GM21381 (cell line): ENCODE data around the gene PLEKHA1.

Experiments
- ATAC-seq: cut with Tn5 transposase; IDR thresholded peaks from one replicate; pipeline ENCODE4 v1.9.1; 2021; ENCODE audit warnings: mild to moderate bottlenecking, moderate library complexity; ENCODE audit not compliant: unreplicated experiment

PLEKHA1 gene

DNA sequence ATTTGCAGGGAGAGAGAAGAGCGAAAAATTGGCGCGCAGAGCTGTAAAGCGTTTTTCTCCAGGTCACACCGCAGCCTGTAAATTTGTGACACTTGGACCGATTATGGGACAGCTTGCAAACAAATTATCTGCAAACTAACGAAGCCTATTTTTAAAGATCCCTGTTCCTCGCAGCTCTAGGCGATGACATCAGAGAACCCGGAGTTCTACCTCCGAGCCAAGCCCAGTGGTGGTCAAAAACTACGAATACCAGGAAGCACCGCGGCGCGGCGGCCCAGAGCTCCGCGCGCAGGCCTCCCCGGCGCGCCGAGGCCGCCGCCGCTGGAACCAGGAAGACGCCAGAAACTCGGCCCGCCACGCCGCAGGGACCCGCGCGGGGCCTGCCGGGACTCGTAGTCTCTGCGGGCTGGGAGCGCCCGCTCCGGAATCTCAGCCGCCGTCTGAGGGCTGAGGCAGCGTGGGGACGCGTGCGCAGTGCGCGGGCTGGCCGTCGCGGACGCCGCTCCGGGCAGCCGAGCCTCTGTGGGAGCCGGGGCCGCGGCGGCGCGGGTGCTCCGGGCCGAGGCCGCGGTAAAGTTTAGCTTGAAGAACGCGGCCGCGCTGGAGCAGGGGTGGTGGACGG, at the start of gene PLEKHA1:
PLEKHA1 (plus strand) TSS at position 472 of the 622 bp plus-strand sequence. CDS start 18,493 bp downstream, outside the sequence.
- ATAC-seq = peak; percentile 87

DNA sequence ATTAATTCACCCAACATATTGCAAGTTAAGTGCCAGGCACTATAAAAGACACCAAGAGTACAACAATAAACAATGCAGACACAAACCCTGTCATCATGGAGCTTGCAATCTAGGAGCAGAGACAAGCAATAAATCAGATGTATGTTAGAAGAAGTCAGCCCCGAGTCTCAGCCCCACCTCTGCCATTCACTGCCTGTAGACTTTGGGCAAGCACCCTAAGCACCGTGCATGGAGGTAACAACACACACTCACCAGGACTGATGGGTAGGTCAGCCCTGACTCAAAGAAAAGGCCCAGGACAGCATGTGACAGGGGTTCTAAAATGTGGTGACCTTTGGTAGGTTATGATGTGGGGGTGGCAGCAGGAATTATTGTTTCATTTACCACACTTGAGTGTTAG, 49.3 kb upstream of the PLEKHA1 start:
- ATAC-seq = no peak

DNA sequence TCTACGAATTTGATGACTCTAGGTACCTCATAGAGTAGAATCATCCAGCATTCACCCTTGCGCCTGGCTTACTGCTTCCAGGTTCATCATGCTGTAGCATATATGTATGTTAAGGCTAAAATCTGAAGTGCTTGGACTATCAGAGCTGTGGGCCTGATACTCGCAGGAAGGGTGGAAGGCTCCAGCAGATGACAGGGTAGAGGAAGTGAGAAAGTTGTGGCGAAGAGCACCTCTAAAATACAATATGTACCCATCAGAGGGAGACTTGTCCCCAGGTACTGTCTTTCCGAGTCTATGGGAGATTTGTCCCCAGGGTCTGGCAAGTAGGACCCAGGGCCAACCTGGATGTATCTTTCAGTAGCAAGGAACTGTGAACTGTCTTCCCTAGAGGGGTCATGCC, 48.1 kb upstream of the PLEKHA1 start:
- no peak for ATAC-seq

DNA sequence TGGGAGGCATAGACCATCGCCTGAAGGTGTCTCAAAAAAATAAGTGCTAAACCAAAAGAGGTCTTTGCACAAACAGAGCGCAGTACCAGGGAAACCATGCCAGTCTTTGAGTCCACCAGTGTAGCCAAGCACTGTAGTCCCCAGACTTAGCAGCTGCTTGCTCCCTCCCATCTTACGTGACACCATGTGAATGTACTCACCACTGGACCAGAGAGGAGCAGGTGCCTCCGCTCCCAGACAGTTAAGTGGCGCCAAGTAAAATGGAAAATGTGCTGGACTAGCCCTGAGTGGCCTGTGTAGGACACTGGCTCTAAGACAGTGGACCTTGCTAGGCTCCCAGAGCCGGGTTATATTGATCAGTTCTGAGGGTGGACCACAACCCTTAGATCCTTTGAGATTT, 47.7 kb upstream of the PLEKHA1 start:
- ATAC-seq = no peak

GRCh38 chr10:122327237-122328206, 47.0 kb upstream of the PLEKHA1 start:
- ATAC-seq = no peak

DNA sequence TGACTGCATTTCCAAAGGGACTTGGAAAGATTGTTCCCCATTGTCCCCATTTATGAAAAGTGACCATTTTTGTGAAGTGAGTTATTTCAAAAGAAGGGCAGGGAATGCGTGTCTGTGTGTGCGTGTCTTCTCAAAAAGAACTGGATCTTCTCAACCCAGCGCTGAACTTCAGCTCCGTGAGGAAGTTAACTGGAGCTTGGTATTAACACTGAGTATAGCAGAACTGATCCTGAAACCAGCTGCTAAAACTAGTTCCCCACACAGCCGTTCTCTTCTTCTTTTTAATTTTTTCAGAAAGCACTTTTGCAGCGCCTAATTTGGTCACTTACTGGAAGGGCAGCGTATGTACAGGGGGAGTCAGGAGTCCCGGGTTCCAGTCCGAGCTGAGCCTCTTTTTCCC, 45.8 kb upstream of the PLEKHA1 start:
- ATAC-seq = no peak

GRCh38 chr10:122329416-122329815, 45.1 kb upstream of the PLEKHA1 start:
- no peak for ATAC-seq

DNA sequence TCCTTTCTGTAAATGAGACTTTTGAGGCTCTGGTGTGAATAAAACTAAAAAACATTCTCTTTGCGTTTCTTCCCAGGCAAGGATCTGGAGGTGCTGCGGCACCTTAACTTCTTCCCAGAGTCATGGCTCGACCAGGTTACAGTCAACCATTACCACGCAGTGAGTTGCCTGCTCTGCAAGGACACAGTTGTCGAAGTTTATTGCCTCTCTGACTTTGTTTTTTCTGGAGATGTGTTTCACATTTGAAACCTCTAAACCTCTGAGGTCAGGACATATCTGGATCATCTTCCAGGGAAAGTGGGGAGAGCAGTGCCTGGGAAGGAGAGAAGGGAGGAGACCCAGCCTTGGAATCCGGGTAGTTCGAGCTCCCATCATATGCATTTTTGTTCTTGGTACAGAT, 43.4 kb upstream of the PLEKHA1 start:
- no peak for ATAC-seq

GRCh38 chr10:122331615-122332446, 42.7 kb upstream of the PLEKHA1 start:
- no peak for ATAC-seq

GRCh38 chr10:122333037-122333436, 41.5 kb upstream of the PLEKHA1 start:
- ATAC-seq = no peak

- ATAC-seq = no peak
These were observed 38.2 kb upstream of the PLEKHA1 start for GRCh38 chr10:122336332-122336731.

DNA sequence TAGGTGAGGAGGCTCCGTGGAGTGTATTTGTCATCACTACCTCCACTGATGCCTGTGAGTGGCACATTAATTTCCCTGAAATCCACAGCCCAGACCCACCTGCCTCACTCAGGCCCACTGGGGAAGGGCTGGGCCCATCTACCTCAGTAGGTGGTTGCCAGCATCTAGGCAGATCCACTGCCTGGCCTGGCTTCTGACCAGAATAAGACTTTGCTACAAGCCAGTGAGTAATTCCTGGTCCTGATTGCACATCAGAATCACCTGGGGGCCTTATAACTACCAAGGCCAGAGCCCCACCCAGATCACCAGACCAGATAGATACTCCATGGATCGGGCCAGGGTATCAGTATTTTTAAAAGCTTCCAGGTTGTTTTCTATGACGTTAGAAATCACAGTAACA, 37.5 kb upstream of the PLEKHA1 start:
- ATAC-seq = no peak

- no peak for ATAC-seq
These were observed 35.7 kb upstream of the PLEKHA1 start for GRCh38 chr10:122338609-122339441.

GRCh38 chr10:122341141-122341810, 33.2 kb upstream of the PLEKHA1 start:
- ATAC-seq = no peak

GRCh38 chr10:122342293-122343134, 32.0 kb upstream of the PLEKHA1 start:
- ATAC-seq = no peak

DNA sequence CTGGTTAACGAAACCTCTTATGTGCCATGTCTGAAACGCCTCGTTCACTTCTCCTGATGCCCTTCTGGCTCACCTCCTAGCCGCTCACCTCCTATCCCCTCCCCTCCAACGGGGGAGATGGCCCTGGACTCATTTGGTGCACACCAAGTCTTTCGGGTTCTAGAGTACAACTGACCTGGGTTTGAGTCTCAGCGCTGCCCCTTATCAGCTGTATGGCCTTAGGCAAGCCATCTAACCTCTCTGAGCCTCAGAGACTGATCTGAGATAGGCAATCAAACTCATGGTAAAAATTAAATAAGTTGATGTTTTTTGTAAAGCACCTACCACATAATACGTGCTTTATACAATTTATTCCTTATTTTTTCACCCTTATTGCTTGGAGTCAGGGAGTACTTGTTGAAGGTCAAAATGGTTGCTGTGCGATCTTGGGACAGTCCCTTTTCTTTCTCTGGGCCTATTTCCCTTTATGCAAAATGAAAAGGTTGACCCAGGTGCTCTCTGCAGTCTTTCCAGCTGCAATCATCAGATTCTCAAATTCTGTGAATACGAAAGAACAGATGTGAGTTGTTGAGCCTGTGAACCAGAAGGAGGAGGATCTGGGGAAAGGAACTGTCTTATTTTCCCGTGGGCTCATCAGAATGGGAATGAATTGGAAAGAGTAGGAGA, 31.2 kb upstream of the PLEKHA1 start:
- no peak for ATAC-seq

DNA sequence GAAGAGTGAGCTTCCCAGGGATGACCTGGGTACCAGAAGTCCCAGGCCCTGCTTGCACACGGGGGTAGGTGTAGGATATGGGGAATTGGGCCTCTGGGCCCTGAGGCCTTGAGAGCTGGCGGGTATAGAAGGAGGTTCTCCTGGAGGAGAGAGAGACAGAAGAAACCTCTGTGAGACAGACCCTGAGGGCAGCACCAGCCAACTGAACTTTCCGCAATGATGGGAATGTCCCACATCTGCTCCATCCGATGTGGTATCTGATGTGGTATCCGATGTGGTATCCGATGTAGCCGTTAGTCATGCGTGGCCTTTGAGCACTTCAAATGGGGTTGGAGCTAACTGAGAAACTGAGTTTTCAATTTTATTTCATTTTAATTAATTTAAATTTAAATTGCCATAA, 30.6 kb upstream of the PLEKHA1 start:
- no peak for ATAC-seq

GRCh38 chr10:122344741-122345258, 29.7 kb upstream of the PLEKHA1 start:
- ATAC-seq = no peak
